DND-41 (cell line): ENCODE measurements around the gene OTP.

Source experiments
- CTCF ChIP-seq: IDR thresholded peaks from 2 replicates; pipeline ENCODE4 v1.5.1; 2012; ENCODE audit warnings: borderline replicate concordance, low read length, moderate library complexity, mild to moderate bottlenecking; ENCODE audit not compliant: poor library complexity, severe bottlenecking; ENCODE audit errors: extremely low read depth
- EZH2 ChIP-seq: IDR thresholded peaks from 3 replicates; pipeline ENCODE4 v1.6.1; 2012; ENCODE audit warnings: borderline replicate concordance, low read depth, mild to moderate bottlenecking, moderate library complexity, low read length, inconsistent platforms; ENCODE audit not compliant: severe bottlenecking

DNA sequence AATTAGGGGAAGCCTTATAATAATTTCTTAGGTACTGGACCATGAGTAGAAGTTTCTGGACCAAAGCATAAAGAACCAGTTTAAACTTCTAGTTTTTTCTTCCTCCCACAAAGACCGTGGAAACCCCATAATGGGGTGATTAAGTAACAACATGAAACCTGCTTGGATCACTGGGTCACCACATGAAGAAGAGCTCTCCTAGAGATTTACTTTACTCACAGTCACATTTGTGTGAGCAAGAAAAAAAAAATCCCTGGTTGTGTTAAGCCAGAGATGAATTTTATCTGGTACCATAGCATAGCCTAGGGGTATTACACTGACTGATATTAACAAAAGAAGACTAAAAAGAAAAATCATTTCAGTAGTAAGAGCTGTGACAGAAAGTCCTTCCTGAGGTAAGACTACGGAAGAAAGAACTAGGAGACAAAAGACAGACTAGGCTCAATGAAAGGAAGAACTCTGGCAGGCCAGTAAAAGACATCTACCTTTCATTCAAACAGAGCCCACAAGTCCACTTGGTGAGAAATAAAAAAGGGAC is 15.2 kb downstream of the OTP start:
- TF ChIP-seq CTCF (no peak), EZH2 (no peak)
